Ishikawa (cell line): ENCODE results near the gene ZCCHC10.

ENCODE experiments used
- CEBPB ChIP-seq: IDR thresholded peaks from 2 replicates; pipeline ENCODE4 v1.6.1; 2012
- CREB1 ChIP-seq: IDR thresholded peaks from 2 replicates; pipeline ENCODE4 v1.6.1; 2012; ENCODE audit warnings: low read depth
- EGR1 ChIP-seq: IDR thresholded peaks from 2 replicates; pipeline ENCODE4 v1.6.1; 2012
- EP300 ChIP-seq: IDR thresholded peaks from 2 replicates; pipeline ENCODE4 v1.6.1; 2012; ENCODE audit warnings: borderline replicate concordance
- FOXM1 ChIP-seq: IDR thresholded peaks from 2 replicates; pipeline ENCODE4 v1.6.1; 2012; ENCODE audit warnings: low read depth, borderline replicate concordance
- MAX ChIP-seq: IDR thresholded peaks from 2 replicates; pipeline ENCODE4 v1.6.1; 2012
- NFIC ChIP-seq: IDR thresholded peaks from 2 replicates; pipeline ENCODE4 v1.6.1; 2012
- RAD21 ChIP-seq: IDR thresholded peaks from 2 replicates; pipeline ENCODE4 v1.6.1; 2012; ENCODE audit warnings: low read depth
- REST ChIP-seq: IDR thresholded peaks from 2 replicates; pipeline ENCODE4 v1.6.1; 2012; ENCODE audit warnings: low read depth, mild to moderate bottlenecking
- TAF1 ChIP-seq: IDR thresholded peaks from 2 replicates; pipeline ENCODE4 v1.6.1; 2012; ENCODE audit warnings: low read depth, mild to moderate bottlenecking
- TCF12 ChIP-seq: IDR thresholded peaks from 2 replicates; pipeline ENCODE4 v1.6.1; 2012; ENCODE audit warnings: low read depth
- TEAD4 ChIP-seq: IDR thresholded peaks from 2 replicates; pipeline ENCODE4 v1.6.1; 2012
- USF1 ChIP-seq: IDR thresholded peaks from 2 replicates; pipeline ENCODE4 v1.6.1; 2012
- YY1 ChIP-seq: IDR thresholded peaks from 2 replicates; pipeline ENCODE4 v1.6.1; 2012; ENCODE audit warnings: low read depth
- ZBTB7A ChIP-seq: IDR thresholded peaks from 2 replicates; pipeline ENCODE4 v1.6.1; 2012; ENCODE audit warnings: low read depth

Gene ZCCHC10

GRCh38 chr5:133032852-133033742 lies 6.7 kb upstream of the ZCCHC10 start:
- no peak for TF ChIP-seq CEBPB
- no peak for TF ChIP-seq FOXM1
- TF ChIP-seq USF1 = no peak
- no peak for TF ChIP-seq REST
- TF ChIP-seq MAX = no peak
- TF ChIP-seq NFIC = no peak
- no peak for TF ChIP-seq CREB1
- no peak for TF ChIP-seq TAF1

GRCh38 chr5:133030343-133031005 lies 4.1 kb upstream of the ZCCHC10 start:
- no peak for TF ChIP-seq ZBTB7A
- TF ChIP-seq TEAD4 = no peak
- no peak for TF ChIP-seq TCF12
- TF ChIP-seq YY1 = no peak

- TF ChIP-seq MAX (no peak), ZBTB7A (no peak), NFIC (no peak), REST (no peak), RAD21 (no peak), EGR1 (no peak), CREB1 (no peak), EP300 (no peak), YY1 (no peak), TAF1 (no peak), USF1 (no peak), TCF12 (no peak), TEAD4 (no peak), CEBPB (no peak), FOXM1 (no peak)
Measured at GRCh38 chr5:133029416-133029815, 3.1 kb upstream of the ZCCHC10 start.

- TF ChIP-seq TEAD4 = no peak
- TF ChIP-seq TAF1 = no peak
- TF ChIP-seq YY1 = no peak
- no peak for TF ChIP-seq CEBPB
- no peak for TF ChIP-seq USF1
- TF ChIP-seq FOXM1 = no peak
- TF ChIP-seq REST = no peak
- TF ChIP-seq ZBTB7A = no peak
- TF ChIP-seq NFIC = no peak
- no peak for TF ChIP-seq CREB1
- no peak for TF ChIP-seq RAD21
Measured at GRCh38 chr5:133026664-133027153, 360 bp upstream of the ZCCHC10 start.
